RWPE2 (cell line): ENCODE results near the gene MAP2K6.

Experiments
- ATAC-seq: fragments of 200-7000 bp; cut with Tn5 transposase; 3 replicates; pipeline ENCODE4 v1.9.1; 2021; ENCODE audit warnings: low read depth
- DNase-seq: peaks from one replicate; pipeline ENCODE4 v3.0.0-alpha.2; 2020; ENCODE audit warnings: low spot score
- H3K27ac ChIP-seq: fragments of 450-650 bp; 2 replicates; pipeline ENCODE4 v1.5.1; 2017; ENCODE audit warnings: mild to moderate bottlenecking; ENCODE audit not compliant: poor library complexity, severe bottlenecking
- H3K27me3 ChIP-seq: fragments of 250-450 bp; sonication (Bioruptor Pico); 2 replicates; pipeline ENCODE4 v1.5.1; 2021; ENCODE audit warnings: mild to moderate bottlenecking, moderate library complexity; ENCODE audit not compliant: insufficient read depth, poor library complexity, severe bottlenecking
- H3K36me3 ChIP-seq: fragments of 250-450 bp; sonication (Bioruptor Pico); 2 replicates; pipeline ENCODE4 v1.5.1; 2020; ENCODE audit warnings: low read depth, mild to moderate bottlenecking, moderate library complexity
- H3K4me1 ChIP-seq: fragments of 250-450 bp; sonication (Bioruptor Pico); 2 replicates; pipeline ENCODE4 v1.5.1; 2021; ENCODE audit warnings: mild to moderate bottlenecking, moderate library complexity; ENCODE audit not compliant: insufficient read depth, poor library complexity, severe bottlenecking
- H3K4me3 ChIP-seq: fragments of 250-450 bp; sonication (Bioruptor Pico); 2 replicates; pipeline ENCODE4 v1.5.1; 2021; ENCODE audit warnings: mild to moderate bottlenecking, moderate library complexity; ENCODE audit not compliant: severe bottlenecking
- H3K9me3 ChIP-seq: fragments of 250-450 bp; sonication (Bioruptor Pico); 2 replicates; pipeline ENCODE4 v1.5.1; 2021; ENCODE audit warnings: mild to moderate bottlenecking, moderate library complexity; ENCODE audit not compliant: severe bottlenecking
- CTCF ChIP-seq: fragments of 450-650 bp; IDR thresholded peaks from one replicate; pipeline ENCODE4 v1.5.1; 2017; ENCODE audit warnings: mild to moderate bottlenecking, moderate library complexity; ENCODE audit not compliant: poor library complexity, severe bottlenecking

MAP2K6 gene

GRCh38 chr17:69430488-69430887 is 16.0 kb downstream of the MAP2K6 start:
- H3K4me3 ChIP-seq = no peak overlapping the region
- H3K9me3 ChIP-seq = no peaks in the 10 kb centered on the region
- peak; percentile 87 for ATAC-seq
- H3K4me1 ChIP-seq = peaks cover 15% of the 10 kb centered on the region
- no peak for DNase-seq
- TF ChIP-seq CTCF = no peak
- H3K36me3 ChIP-seq = no peaks in the 10 kb centered on the region
- peak overlapping the region; percentile 35 for H3K27ac ChIP-seq
- H3K27me3 ChIP-seq = no peaks in the 10 kb centered on the region

DNA sequence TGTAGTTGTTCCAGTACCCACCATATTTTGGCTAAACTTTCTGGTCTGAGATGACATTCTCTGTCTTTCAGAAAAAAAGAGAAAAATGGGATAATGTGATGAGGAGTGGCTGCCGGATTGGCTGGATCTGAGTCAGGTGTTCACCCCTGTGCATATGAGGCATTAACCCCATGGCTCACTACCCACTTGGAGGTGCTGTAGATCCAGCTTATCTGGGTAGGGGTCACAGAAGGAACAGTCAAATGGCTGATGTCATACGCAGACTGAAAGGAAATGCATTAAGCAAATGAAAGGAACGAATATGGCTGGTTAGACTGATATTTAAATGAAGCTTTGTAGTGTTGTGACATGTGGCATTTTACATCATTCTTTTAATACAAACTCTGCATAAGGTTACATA is 17.3 kb downstream of the MAP2K6 start:
- no peaks in the 10 kb centered on the region for H3K27me3 ChIP-seq
- ATAC-seq = no peak
- H3K4me1 ChIP-seq = peaks cover 15% of the 10 kb centered on the region
- no peak for DNase-seq
- no peaks in the 10 kb centered on the region for H3K36me3 ChIP-seq
- no peak for TF ChIP-seq CTCF
- H3K9me3 ChIP-seq = no peaks in the 10 kb centered on the region
- no peak overlapping the region for H3K4me3 ChIP-seq
- H3K27ac ChIP-seq = no peak overlapping the region

DNA sequence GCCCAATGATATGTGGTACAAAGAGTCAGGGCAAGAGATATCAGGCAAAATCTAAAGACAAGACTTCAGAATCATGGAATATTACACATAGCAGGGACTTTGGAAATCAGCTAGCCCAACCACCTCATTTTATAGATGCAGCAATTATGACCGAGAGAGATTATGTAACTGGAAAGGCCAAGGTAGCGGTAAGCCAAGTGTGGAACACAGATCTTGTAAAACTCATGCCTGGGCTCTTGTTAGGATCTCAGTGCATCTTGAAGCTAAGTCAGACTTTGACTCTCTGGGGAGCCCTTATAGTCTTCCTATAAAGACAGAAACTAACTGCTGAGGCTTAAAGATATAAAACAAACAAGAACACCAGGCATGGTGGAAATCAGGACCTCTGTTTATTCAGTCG is 18.6 kb downstream of the MAP2K6 start:
- Histone ChIP-seq H3K9me3 (no peaks in the 10 kb centered on the region), H3K4me3 (no peak overlapping the region), H3K4me1 (peaks cover 15% of the 10 kb centered on the region), H3K36me3 (no peaks in the 10 kb centered on the region), H3K27ac (no peak overlapping the region), H3K27me3 (no peaks in the 10 kb centered on the region)
- DNase-seq (no peak), ATAC-seq (no peak)
- TF ChIP-seq CTCF = no peak

GRCh38 chr17:69434164-69434579 is 19.7 kb downstream of the MAP2K6 start:
- ATAC-seq = peak; percentile 66
- Histone ChIP-seq H3K9me3 (no peaks in the 10 kb centered on the region), H3K27me3 (no peaks in the 10 kb centered on the region), H3K4me1 (peaks cover 15% of the 10 kb centered on the region), H3K27ac (no peak overlapping the region), H3K36me3 (no peaks in the 10 kb centered on the region), H3K4me3 (no peak overlapping the region)
- TF ChIP-seq CTCF = no peak
- DNase-seq = no peak

DNA sequence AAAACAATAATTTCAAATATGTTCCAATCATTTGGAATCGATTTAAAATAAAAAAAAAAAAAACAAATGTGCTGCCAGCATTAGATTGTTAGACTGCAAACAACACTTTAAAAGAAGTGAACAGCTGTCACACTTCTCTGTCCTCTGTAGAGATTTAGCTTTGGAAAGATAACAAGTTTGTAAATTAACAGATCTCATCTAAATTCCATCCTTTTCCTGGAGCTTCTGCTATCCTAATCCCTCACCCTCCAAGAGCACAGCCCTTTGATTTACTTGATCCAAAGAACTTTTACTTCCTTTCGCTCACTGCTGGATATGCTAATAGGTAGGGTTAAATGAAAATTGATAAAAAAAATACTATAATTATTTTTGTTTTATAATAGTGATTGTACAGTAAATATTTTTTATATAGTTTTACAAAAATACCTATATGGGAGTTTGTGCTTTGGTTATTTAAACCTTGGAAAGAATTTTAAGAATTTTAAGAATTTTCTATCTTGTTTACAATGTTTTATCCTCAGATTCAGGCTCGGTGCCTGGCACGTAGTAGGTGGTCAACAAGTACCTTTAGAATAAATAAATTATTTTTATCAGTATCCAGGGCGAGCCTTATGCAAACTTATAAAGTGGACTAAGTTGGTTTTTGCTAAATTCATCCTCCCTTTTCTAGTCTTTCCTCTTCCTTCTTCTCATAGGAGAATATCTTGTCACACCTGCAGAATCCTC is 21.6 kb downstream of the MAP2K6 start:
- Histone ChIP-seq H3K9me3 (no peaks in the 10 kb centered on the region), H3K27ac (no peak overlapping the region), H3K4me1 (peaks cover 6% of the 10 kb centered on the region), H3K36me3 (no peaks in the 10 kb centered on the region), H3K4me3 (no peak overlapping the region), H3K27me3 (no peaks in the 10 kb centered on the region)
- ATAC-seq (no peak), DNase-seq (no peak)
- TF ChIP-seq CTCF = no peak
